IMR-90 (cell line): ENCODE measurements around the gene RUNX2. TPM values are rescaled to one million over a fixed set of nuclear protein-coding genes. Genes with fewer than 3 reads are reported as not detected.

Experiments used
- ATAC-seq: fragments of 200-7000 bp; cut with Tn5 transposase; 2 replicates; pipeline ENCODE4 v1.9.1; 2020; ENCODE audit warnings: low read depth, mild to moderate bottlenecking, moderate library complexity
- BruUV-seq: library from RNA; stranded (reverse); fragments of 400-500 nt; replicated peaks from 2 replicates; lab custom pipeline; 2021; lab: Mats Ljungman, UMichigan
- CTCF ChIA-PET: fragments of 300-600 bp; formaldehyde crosslinking; extraction: SDS; loops from one replicate; lab custom pipeline; 2021; ENCODE audit warnings: antibody characterized with exemption; lab: Yijun Ruan, JAX
- POLR2A ChIA-PET: fragments of 300-600 bp; sonication (Branson Sonifier 250); formaldehyde crosslinking; loops from one replicate; lab custom pipeline; 2022; ENCODE audit warnings: antibody characterized with exemption; ENCODE audit not compliant: unreplicated experiment; lab: Charles Lee
- DNase-seq: peaks from one replicate; pipeline ENCODE4 v3.0.0; 2013
- H2AFZ ChIP-seq: replicated peaks from 2 replicates; pipeline ENCODE3; 2013; ENCODE audit warnings: low read length, mild to moderate bottlenecking; ENCODE audit not compliant: poor library complexity
- H2AK5ac ChIP-seq: 2 replicates; pipeline ENCODE4 v1.6.1; 2013; ENCODE audit warnings: low read depth, low read length, inconsistent platforms
- H2AK9ac ChIP-seq: replicated peaks from 2 replicates; pipeline ENCODE3; 2013; ENCODE audit warnings: mild to moderate bottlenecking, low read depth, low read length, moderate library complexity; ENCODE audit not compliant: poor library complexity
- H2BK120ac ChIP-seq: 2 replicates; pipeline ENCODE4 v1.6.1; 2013; ENCODE audit warnings: low read depth, low read length, inconsistent platforms
- H2BK15ac ChIP-seq: 3 replicates; pipeline ENCODE4 v1.6.1; 2013; ENCODE audit warnings: low read depth, low read length, inconsistent platforms
- H2BK20ac ChIP-seq: 2 replicates; pipeline ENCODE4 v1.6.1; 2013; ENCODE audit warnings: low read depth, mild to moderate bottlenecking, inconsistent platforms, low read length, moderate library complexity
- H2BK5ac ChIP-seq: 2 replicates; pipeline ENCODE4 v1.6.1; 2013; ENCODE audit warnings: mild to moderate bottlenecking, low read depth, low read length, inconsistent platforms; ENCODE audit not compliant: poor library complexity, severe bottlenecking
- H3K14ac ChIP-seq: replicated peaks from 2 replicates; pipeline ENCODE4 v1.6.1; 2013; ENCODE audit warnings: low read depth, low read length, inconsistent platforms
- H3K18ac ChIP-seq: 2 replicates; pipeline ENCODE4 v1.6.1; 2013; ENCODE audit warnings: low read depth, low read length, control low read depth
- H3K23ac ChIP-seq: 2 replicates; pipeline ENCODE4 v1.6.1; 2013; ENCODE audit warnings: low read depth, low read length, inconsistent platforms
- H3K27ac ChIP-seq: 2 replicates; pipeline ENCODE4 v1.5.1; 2013; ENCODE audit warnings: mild to moderate bottlenecking, control low read depth, low read length; ENCODE audit not compliant: insufficient read depth
- H3K27me3 ChIP-seq: 2 replicates; pipeline ENCODE4 v1.6.1; 2013; ENCODE audit warnings: low read length; ENCODE audit not compliant: control insufficient read depth, insufficient read depth
- H3K36me3 ChIP-seq: 2 replicates; pipeline ENCODE4 v1.6.1; 2013; ENCODE audit warnings: low read length, mixed read lengths; ENCODE audit not compliant: control insufficient read depth, insufficient read depth
- H3K4ac ChIP-seq: 2 replicates; pipeline ENCODE4 v1.6.1; 2013; ENCODE audit warnings: low read depth, low read length, inconsistent platforms
- H3K4me1 ChIP-seq: 2 replicates; pipeline ENCODE4 v1.6.1; 2013; ENCODE audit warnings: low read length, mixed read lengths; ENCODE audit not compliant: control insufficient read depth, insufficient read depth
- H3K4me2 ChIP-seq: 2 replicates; pipeline ENCODE4 v1.6.1; 2013; ENCODE audit warnings: low read depth, mild to moderate bottlenecking, control low read depth, low read length, moderate library complexity
- H3K4me3 ChIP-seq: 2 replicates; pipeline ENCODE4 v1.5.1; 2013; ENCODE audit warnings: low read depth, mild to moderate bottlenecking, control low read depth, low read length, moderate library complexity; ENCODE audit not compliant: insufficient read depth
- H3K56ac ChIP-seq: 2 replicates; pipeline ENCODE4 v1.6.1; 2013; ENCODE audit warnings: low read length, inconsistent platforms; ENCODE audit not compliant: insufficient read depth; ENCODE audit errors: extremely low read depth
- H3K79me1 ChIP-seq, 2 experiments: 2 replicates each; pipeline ENCODE4 v1.6.1; 2013; ENCODE audit warnings: low read length in 2 of 2, inconsistent platforms in 1 of 2, low read depth in 1 of 2
- H3K9ac ChIP-seq: 2 replicates; pipeline ENCODE4 v1.6.1; 2013; ENCODE audit warnings: low read depth, low read length, control low read depth
- H3K9me1 ChIP-seq: 2 replicates; pipeline ENCODE4 v1.6.1; 2013; ENCODE audit warnings: low read length, inconsistent platforms; ENCODE audit not compliant: insufficient read depth
- H3K9me3 ChIP-seq: 2 replicates; pipeline ENCODE4 v1.6.1; 2013; ENCODE audit warnings: low read length; ENCODE audit not compliant: control insufficient read depth, insufficient read depth
- H4K20me1 ChIP-seq: 2 replicates; pipeline ENCODE4 v1.6.1; 2013; ENCODE audit warnings: low read length, inconsistent platforms; ENCODE audit not compliant: insufficient read depth
- H4K5ac ChIP-seq: 2 replicates; pipeline ENCODE4 v1.6.1; 2013; ENCODE audit warnings: mild to moderate bottlenecking, low read depth, low read length, control low read depth
- H4K8ac ChIP-seq, 2 experiments: 2 replicates each; pipeline ENCODE4 v1.6.1; 2013; ENCODE audit warnings: low read depth in 2 of 2, low read length in 2 of 2, control low read depth in 1 of 2, inconsistent platforms in 1 of 2
- H4K91ac ChIP-seq: 2 replicates; pipeline ENCODE4 v1.6.1; 2013; ENCODE audit warnings: low read depth, low read length, inconsistent platforms; ENCODE audit not compliant: insufficient read depth
- BHLHE40 ChIP-seq: fragments of 150-350 bp; IDR thresholded peaks from 2 replicates; pipeline ENCODE4 v1.6.1; 2016; ENCODE audit warnings: mild to moderate bottlenecking, low read depth, low read length
- CEBPB ChIP-seq: IDR thresholded peaks from 2 replicates; pipeline ENCODE4 v1.6.1; 2012; ENCODE audit warnings: low read depth, low read length, improper control_type of control experiment
- FOS ChIP-seq: fragments of 150-350 bp; IDR thresholded peaks from 2 replicates; pipeline ENCODE4 v1.6.1; 2016; ENCODE audit warnings: low read depth, low read length
- MAFK ChIP-seq: IDR thresholded peaks from 2 replicates; pipeline ENCODE4 v1.6.1; 2012; ENCODE audit warnings: low read depth, low read length, improper control_type of control experiment
- MAZ ChIP-seq: IDR thresholded peaks from 2 replicates; pipeline ENCODE4 v1.6.1; 2012; ENCODE audit warnings: low read depth, mild to moderate bottlenecking, low read length, improper control_type of control experiment, moderate library complexity, borderline replicate concordance
- MXI1 ChIP-seq: IDR thresholded peaks from 2 replicates; pipeline ENCODE4 v1.6.1; 2012; ENCODE audit warnings: low read depth, mild to moderate bottlenecking, low read length, moderate library complexity, borderline replicate concordance
- NFE2L2 ChIP-seq: fragments of 150-350 bp; IDR thresholded peaks from 2 replicates; pipeline ENCODE4 v1.6.1; 2016; ENCODE audit warnings: low read depth, mild to moderate bottlenecking, low read length
- POLR2A ChIP-seq: IDR thresholded peaks from 2 replicates; pipeline ENCODE4 v1.6.1; 2012; ENCODE audit warnings: mild to moderate bottlenecking, low read depth, low read length
- RCOR1 ChIP-seq: IDR thresholded peaks from 2 replicates; pipeline ENCODE4 v1.6.1; 2012; ENCODE audit warnings: mild to moderate bottlenecking, low read length, improper control_type of control experiment; ENCODE audit not compliant: insufficient replicate concordance
- SMC3 ChIP-seq: fragments of 150-350 bp; IDR thresholded peaks from 2 replicates; pipeline ENCODE4 v1.6.1; 2016; ENCODE audit warnings: low read depth, mild to moderate bottlenecking, antibody characterized with exemption, low read length, moderate library complexity
- USF2 ChIP-seq: fragments of 150-350 bp; IDR thresholded peaks from 2 replicates; pipeline ENCODE4 v1.6.1; 2017; ENCODE audit warnings: mild to moderate bottlenecking, antibody characterized with exemption, low read length, low read depth
- WGBS, 2 experiments: methylation state at CpG; one replicate each; pipeline versions ENCODE4 v1.1.5 to v1.1.7; 2013; ENCODE audit warnings: missing lambda C conversion rate in 2 of 2; ENCODE audit not compliant: insufficient read length in 1 of 2; ENCODE audit errors: extremely low coverage in 2 of 2; 5-methylcytosine and 5-hydroxymethylcytosine counted together
- dilution Hi-C: fragments of 300-500 bp; cut with HindIII; formaldehyde crosslinking; loops from one replicate; pipeline ENCODE4 v1.14.3; 2018; ENCODE audit warnings: low sequenced_read_pairs; ENCODE audit not compliant: unreplicated experiment
- in situ Hi-C: fragments of 300-500 bp; cut with MboI; formaldehyde crosslinking; loops from 3 replicates; pipeline ENCODE4 v1.14.3; 2019; ENCODE audit warnings: low sequenced_read_pairs, inconsistent platforms, mixed read lengths
- intact Hi-C: fragments of 100-400 bp; cut with micrococcal nuclease; formaldehyde crosslinking; loops from 2 replicates; pipeline ENCODE4 v1.10.0; 2022
- polyA plus RNA-seq, 3 experiments: library from polyadenylated mRNA; depleted of rRNA; stranded (reverse); fragments of >200 nt; gene quantifications; 2 replicates each; pipeline ENCODE4 v1.2.3, GENCODE V29; 2012; ENCODE audit warnings: low replicate concordance in 1 of 3
- total RNA-seq: library from RNA; depleted of rRNA; stranded (reverse); fragments of >200 nt; gene quantifications from 2 replicates; pipeline ENCODE4 v1.2.3, GENCODE V29; 2012
- TF ChIP-seq, protein P1 (sequence below): fragments of 150-350 bp; IDR thresholded peaks from 2 replicates; pipeline ENCODE4 v1.6.1; 2016; ENCODE audit warnings: low read depth, mild to moderate bottlenecking, low read length, moderate library complexity, borderline replicate concordance
- TF ChIP-seq, protein P2 (sequence below): conservative IDR thresholded peaks from 2 replicates; pipeline ENCODE4 v1.5.1; 2012; ENCODE audit warnings: mild to moderate bottlenecking, low read depth, low read length, improper control_type of control experiment

Gene RUNX2
- total and polyA plus RNA-seq, 2 of the 4 experiments (the other 2 are of a cell fraction): 2.3 to 4.7 TPM

DNA sequence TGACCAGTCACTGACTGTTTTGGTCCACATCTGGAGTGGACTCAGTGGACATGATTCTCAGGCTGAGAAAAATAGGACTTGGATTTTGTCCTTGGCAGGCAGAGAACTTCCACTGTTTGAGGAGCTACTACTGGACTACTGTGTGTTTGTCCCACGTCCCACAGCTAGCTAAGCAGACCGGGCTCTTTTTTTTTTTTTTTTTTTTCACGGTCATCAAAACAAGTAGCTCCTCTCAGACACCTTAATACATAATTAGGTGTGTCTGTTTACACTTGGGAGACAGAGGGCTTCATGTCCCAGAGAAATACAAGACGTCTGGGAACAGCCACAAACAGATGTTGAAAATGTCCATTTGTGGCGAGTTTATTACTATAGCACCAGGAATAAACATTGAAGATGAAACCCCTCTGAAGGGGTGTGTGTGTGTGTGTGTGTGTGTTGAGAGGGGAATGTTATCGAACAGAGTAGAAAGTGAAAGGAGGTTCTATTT, 204.6 kb downstream of the RUNX2 start:
- peak; percentile 68 for DNase-seq
- Histone ChIP-seq H4K8ac (peak overlapping the region in 1 of 2 experiments; percentile 26; a peak in 2 of 4 replicates), H3K27ac (0 out of 2 replicates have a peak overlapping the region, but pooled peaks have one; percentile 7)

More for the DNA sequence above, 204.6 kb downstream of the RUNX2 start:
- Histone ChIP-seq H2BK5ac (peak overlapping the region; percentile 37), H3K56ac (no peak overlapping the region), H2BK20ac (peak overlapping the region; percentile 68), H3K14ac (peak overlapping the region; percentile 16; the same call in 1 of the 2 replicates), H4K91ac (peak overlapping the region; percentile 63; the same call in 1 of the 2 replicates), H3K23ac (peak overlapping the region; percentile 63), H3K18ac (no peak overlapping the region), H4K20me1 (no peaks in the 10 kb centered on the region), H3K4me2 (peak overlapping the region; percentile 96), H3K9me1 (peaks cover 8% of the 10 kb centered on the region), H3K36me3 (no peaks in the 10 kb centered on the region), H4K5ac (peak overlapping the region; percentile 20), H3K9ac (peak overlapping the region; percentile 7; the same call in 1 of the 2 replicates), H3K9me3 (no peaks in the 10 kb centered on the region), H3K4me3 (peak overlapping the region; percentile 40; the same call in 1 of the 2 replicates), H2BK120ac (peak overlapping the region; percentile 65), H2AFZ (no peak overlapping the region), H2AK5ac (no peak overlapping the region), H3K79me1 (peaks cover 0 to 11% of the 10 kb centered on the region in 2 experiments; a peak in 2 of 4 replicates), H3K4ac (peak overlapping the region; percentile 44; the same call in 1 of the 2 replicates), H2AK9ac (no peak overlapping the region), H3K4me1 (peaks cover 6% of the 10 kb centered on the region), H2BK15ac (no peak overlapping the region), H3K27me3 (no peaks in the 10 kb centered on the region)
- ChIA-PET CTCF (interaction anchor here (0.7 kb wide), 1 partner anchor 115 kb away, joined by 3 read pairs; no protein-coding TSS in a partner anchor), POLR2A (no interaction called here)
- in situ Hi-C loops (no loop called here), intact Hi-C loops (loop anchor here (5.0 kb wide), 1 partner anchor 180 kb away; no protein-coding TSS in a partner anchor), dilution Hi-C loops (no loop called here)
- no CpG with 5 or more reads among the region's 6 CpGs for WGBS, 2 experiments
- no peak for TF ChIP-seq MAFK
- TF ChIP-seq MXI1: no peak
- TF ChIP-seq CEBPB: no peak
- TF ChIP-seq, protein P1, sequence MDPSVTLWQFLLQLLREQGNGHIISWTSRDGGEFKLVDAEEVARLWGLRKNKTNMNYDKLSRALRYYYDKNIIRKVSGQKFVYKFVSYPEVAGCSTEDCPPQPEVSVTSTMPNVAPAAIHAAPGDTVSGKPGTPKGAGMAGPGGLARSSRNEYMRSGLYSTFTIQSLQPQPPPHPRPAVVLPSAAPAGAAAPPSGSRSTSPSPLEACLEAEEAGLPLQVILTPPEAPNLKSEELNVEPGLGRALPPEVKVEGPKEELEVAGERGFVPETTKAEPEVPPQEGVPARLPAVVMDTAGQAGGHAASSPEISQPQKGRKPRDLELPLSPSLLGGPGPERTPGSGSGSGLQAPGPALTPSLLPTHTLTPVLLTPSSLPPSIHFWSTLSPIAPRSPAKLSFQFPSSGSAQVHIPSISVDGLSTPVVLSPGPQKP: no peak
- no peak for TF ChIP-seq BHLHE40
- TF ChIP-seq SMC3: no peak
- no peak for TF ChIP-seq USF2
- no peak for TF ChIP-seq RCOR1
- no peak for TF ChIP-seq POLR2A
- TF ChIP-seq MAZ: no peak
- no peak for TF ChIP-seq NFE2L2
- no peak for TF ChIP-seq FOS
- TF ChIP-seq, protein P2, sequence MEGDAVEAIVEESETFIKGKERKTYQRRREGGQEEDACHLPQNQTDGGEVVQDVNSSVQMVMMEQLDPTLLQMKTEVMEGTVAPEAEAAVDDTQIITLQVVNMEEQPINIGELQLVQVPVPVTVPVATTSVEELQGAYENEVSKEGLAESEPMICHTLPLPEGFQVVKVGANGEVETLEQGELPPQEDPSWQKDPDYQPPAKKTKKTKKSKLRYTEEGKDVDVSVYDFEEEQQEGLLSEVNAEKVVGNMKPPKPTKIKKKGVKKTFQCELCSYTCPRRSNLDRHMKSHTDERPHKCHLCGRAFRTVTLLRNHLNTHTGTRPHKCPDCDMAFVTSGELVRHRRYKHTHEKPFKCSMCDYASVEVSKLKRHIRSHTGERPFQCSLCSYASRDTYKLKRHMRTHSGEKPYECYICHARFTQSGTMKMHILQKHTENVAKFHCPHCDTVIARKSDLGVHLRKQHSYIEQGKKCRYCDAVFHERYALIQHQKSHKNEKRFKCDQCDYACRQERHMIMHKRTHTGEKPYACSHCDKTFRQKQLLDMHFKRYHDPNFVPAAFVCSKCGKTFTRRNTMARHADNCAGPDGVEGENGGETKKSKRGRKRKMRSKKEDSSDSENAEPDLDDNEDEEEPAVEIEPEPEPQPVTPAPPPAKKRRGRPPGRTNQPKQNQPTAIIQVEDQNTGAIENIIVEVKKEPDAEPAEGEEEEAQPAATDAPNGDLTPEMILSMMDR: no peak
- ATAC-seq: peak; percentile 75
- BruUV-seq: no TSS peak
